Mucosa of rectum (tissue), 2 donors: ENCODE measurements around the gene TUBA1B.

Experiments
- H3K27ac ChIP-seq, 2 donors: one replicate each; pipeline ENCODE4 v1.7.0; 2013; ENCODE audit warnings: inconsistent platforms in 2 of 2, low read depth in 2 of 2, low read length in 2 of 2
- H3K27me3 ChIP-seq, 2 donors: one replicate each; pipeline ENCODE4 v1.7.0; 2013; ENCODE audit warnings: low read length in 2 of 2; ENCODE audit not compliant: control insufficient read depth in 2 of 2, insufficient read depth in 2 of 2
- H3K36me3 ChIP-seq, 2 donors: one replicate each; pipeline ENCODE4 v1.7.0; 2013; ENCODE audit warnings: low read length in 2 of 2; ENCODE audit not compliant: control insufficient read depth in 2 of 2, insufficient read depth in 2 of 2
- H3K4me1 ChIP-seq, 2 donors: one replicate each; pipeline ENCODE4 v1.7.0; 2013; ENCODE audit warnings: low read length in 2 of 2, mild to moderate bottlenecking in 1 of 2; ENCODE audit not compliant: control insufficient read depth in 2 of 2, insufficient read depth in 2 of 2
- H3K4me3 ChIP-seq, 2 donors: one replicate each; pipeline ENCODE4 v1.7.0; 2013; ENCODE audit warnings: low read length in 2 of 2
- H3K9ac ChIP-seq, 2 donors: one replicate each; pipeline ENCODE4 v1.7.0; 2013; ENCODE audit warnings: low read length in 2 of 2, low read depth in 1 of 2, mild to moderate bottlenecking in 1 of 2
- H3K9me3 ChIP-seq, 2 donors: one replicate each; pipeline ENCODE4 v1.7.0; 2013; ENCODE audit warnings: low read length in 2 of 2; ENCODE audit not compliant: control insufficient read depth in 2 of 2
- donor health status: healthy.
- donor health status: Normal muscosa, but diverticular disease.

The TUBA1B gene

GRCh38 chr12:49091056-49091835 is 39.9 kb downstream of the TUBA1B start:
- H3K36me3 ChIP-seq, result no peaks in the 10 kb centered on the region
- no peak overlapping the region for H3K9ac ChIP-seq
- H3K9me3 ChIP-seq, result no peaks in the 10 kb centered on the region
- no peak overlapping the region for H3K4me3 ChIP-seq
- peaks cover 15 to 17% of the 10 kb centered on the region in 2 donors for H3K4me1 ChIP-seq
- H3K27ac ChIP-seq, result no peak overlapping the region
- H3K27me3 ChIP-seq, result peaks cover 49 to 62% of the 10 kb centered on the region in 2 donors

GRCh38 chr12:49089821-49090773 is 41.1 kb downstream of the TUBA1B start:
- H3K36me3 ChIP-seq, result no peaks in the 10 kb centered on the region
- peak overlapping the region; percentile 13 to 31 for H3K4me3 ChIP-seq
- no peaks in the 10 kb centered on the region for H3K9me3 ChIP-seq
- peaks cover 48 to 62% of the 10 kb centered on the region in 2 donors for H3K27me3 ChIP-seq
- H3K9ac ChIP-seq, result no peak overlapping the region
- H3K4me1 ChIP-seq, result peaks cover 15 to 17% of the 10 kb centered on the region in 2 donors
- no peak overlapping the region for H3K27ac ChIP-seq

DNA sequence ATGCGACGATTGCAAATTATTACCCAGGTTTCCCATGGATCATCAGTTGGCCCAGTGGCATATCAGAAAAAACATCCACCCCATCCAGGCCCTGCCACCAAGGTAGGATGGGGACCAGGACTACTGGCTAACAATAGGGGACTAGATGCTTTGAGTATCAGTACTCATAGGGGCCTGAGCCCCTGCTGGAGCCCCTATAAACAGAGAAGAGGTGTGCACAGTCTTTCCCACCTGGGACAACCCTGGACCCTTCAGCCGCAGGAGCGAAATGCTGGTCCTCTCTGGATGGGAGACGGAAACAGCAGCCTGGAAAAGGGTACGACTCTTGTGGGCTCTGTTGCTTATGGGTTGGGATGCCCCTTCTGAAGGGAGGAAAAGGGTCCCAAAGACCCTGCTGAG is 42.3 kb downstream of the TUBA1B start:
- Histone ChIP-seq H3K27me3 (peaks cover 39 to 56% of the 10 kb centered on the region in 2 donors), H3K4me3 (no peak overlapping the region), H3K4me1 (peaks cover 10 to 11% of the 10 kb centered on the region in 2 donors), H3K9ac (no peak overlapping the region), H3K27ac (no peak overlapping the region), H3K36me3 (no peaks in the 10 kb centered on the region), H3K9me3 (no peaks in the 10 kb centered on the region)

DNA sequence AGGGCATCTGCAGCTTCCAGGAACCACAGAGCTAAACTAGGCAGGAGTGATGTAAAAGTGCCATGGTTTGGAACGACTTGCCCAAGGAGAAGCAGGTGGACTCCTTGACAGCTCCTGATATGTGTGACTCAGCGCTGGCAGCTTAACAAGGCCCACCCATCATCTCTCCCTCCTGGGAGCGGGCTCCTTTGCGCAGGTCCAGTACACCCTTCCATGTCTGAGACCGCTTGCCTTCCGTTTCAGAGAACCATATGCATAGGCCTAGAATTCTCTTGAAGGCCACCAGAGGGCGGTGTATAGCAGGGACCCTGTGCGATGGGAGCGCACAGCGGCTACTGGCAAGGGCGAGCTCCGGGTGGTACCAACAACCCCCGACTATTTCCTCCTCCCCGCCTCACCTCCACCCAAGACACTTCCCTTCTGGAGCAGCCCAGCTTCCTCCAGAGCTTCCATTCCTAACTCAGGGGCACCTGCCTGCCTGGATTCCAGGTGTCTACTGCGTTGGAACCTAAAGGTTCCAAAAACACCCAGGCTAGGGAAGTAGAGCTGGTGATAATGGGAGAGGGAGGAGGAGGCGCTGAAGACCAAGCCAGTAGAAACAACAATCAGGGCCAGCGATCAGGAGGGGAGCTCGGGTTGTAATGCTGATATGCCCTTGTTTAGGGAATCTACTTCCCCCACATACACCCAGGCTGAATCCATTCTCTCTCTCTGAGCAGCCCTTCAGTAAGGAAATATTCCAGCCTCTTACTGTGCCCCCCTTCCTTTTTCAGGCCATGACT is 42.9 kb downstream of the TUBA1B start:
- Histone ChIP-seq H3K27ac (no peak overlapping the region), H3K4me3 (no peak overlapping the region), H3K9me3 (no peaks in the 10 kb centered on the region), H3K27me3 (peaks cover 33 to 50% of the 10 kb centered on the region in 2 donors), H3K9ac (no peak overlapping the region), H3K36me3 (no peaks in the 10 kb centered on the region), H3K4me1 (peaks cover 8 to 10% of the 10 kb centered on the region in 2 donors)

DNA sequence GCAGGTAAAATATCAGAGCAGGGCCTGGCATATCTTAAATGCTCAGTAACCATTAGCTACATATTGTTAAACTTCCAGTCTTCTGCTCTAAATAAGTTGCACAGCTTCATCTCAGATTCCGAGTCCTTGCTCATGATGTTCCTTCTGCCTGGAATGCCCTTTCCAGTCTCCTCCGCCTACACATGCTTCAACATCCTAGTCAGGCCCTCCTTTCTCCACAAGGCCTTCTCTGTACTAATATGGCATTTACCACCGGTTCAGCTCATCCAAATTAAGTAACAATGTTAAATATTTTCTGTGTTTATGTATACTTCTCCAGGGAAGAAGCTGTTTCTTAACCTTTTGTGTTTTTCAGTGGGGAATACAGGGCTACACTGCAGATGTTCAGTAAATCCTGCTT is 45.1 kb downstream of the TUBA1B start:
- Histone ChIP-seq H3K4me3 (no peak overlapping the region), H3K9ac (no peak overlapping the region), H3K9me3 (no peaks in the 10 kb centered on the region), H3K27ac (no peak overlapping the region), H3K4me1 (peaks cover 7 to 8% of the 10 kb centered on the region in 2 donors), H3K36me3 (no peaks in the 10 kb centered on the region), H3K27me3 (peaks cover 21 to 28% of the 10 kb centered on the region in 2 donors)

DNA sequence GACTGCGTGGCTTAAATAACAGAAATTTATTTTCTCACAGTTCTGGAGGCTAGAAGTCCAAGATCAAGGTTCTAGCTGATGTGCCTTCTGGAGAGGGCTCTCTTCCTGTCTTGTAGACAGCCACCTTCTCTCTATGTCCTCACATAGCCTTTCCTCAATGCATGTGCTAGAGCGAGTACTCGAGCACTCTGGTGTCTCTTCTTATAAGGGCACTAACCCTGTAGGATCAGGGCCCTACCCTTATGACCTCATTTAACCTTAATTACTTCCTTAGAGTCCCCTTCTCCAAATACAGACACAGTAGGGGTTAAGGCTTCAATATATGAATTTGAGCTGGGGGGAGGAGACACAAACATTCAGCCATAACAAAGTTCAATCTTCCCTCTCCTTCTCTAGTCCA is 46.8 kb downstream of the TUBA1B start:
- Histone ChIP-seq H3K4me1 (no peaks in the 10 kb centered on the region), H3K4me3 (no peak overlapping the region), H3K9ac (no peak overlapping the region), H3K27ac (no peak overlapping the region), H3K36me3 (no peaks in the 10 kb centered on the region), H3K27me3 (peaks cover 11 to 12% of the 10 kb centered on the region in 2 donors), H3K9me3 (no peaks in the 10 kb centered on the region)

DNA sequence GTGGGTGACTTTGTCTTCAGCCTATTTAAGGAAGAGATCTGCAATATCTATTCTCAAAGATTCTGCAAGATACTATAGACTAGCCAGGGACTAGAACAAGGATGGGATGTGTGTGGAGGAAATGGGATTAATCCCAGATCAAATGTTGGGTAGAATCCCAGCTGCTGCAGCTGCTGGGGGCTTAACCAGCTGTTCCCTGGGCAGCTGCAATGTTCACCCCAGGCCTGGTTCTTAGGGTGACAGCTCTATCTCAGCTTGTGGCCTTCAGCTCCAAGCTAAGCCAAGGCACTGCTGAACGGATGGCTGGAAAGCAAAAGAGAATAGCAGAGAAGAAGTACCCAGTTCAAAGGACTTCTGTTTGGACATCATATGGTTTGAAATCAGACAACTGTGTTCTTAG is 51.4 kb downstream of the TUBA1B start:
- no peaks in the 10 kb centered on the region for H3K4me1 ChIP-seq
- no peaks in the 10 kb centered on the region for H3K27me3 ChIP-seq
- H3K36me3 ChIP-seq, result no peaks in the 10 kb centered on the region
- H3K4me3 ChIP-seq, result no peak overlapping the region
- no peaks in the 10 kb centered on the region for H3K9me3 ChIP-seq
- H3K27ac ChIP-seq, result no peak overlapping the region
- no peak overlapping the region for H3K9ac ChIP-seq
